ENCODE data around the gene ERCC2.

The ERCC2 gene

DNA sequence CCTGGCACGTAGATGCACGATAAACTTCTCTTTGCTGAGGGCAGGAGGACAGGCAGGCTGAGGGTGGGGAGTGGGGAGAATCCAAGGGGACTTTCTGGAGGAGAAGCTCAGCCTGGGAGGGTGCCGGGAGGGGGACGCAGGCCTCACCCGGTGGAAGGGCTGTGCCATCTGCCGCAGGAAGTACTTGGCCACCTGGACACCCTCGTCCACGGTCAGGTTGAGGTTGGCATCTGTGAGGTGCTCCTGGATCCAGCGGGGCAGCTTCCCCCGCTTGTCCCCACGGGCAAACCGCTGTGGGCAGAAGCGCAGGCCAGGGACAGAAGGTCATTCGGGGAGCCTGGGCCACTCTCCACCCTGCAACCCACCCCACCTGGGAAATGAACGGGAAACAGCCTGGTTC lies 18.3 kb downstream of the ERCC2 start:
- H3K4me3 ChIP-seq (replicated peaks; ENCODE audit: low read depth, low read length) = no peak overlapping the region
- TF ChIP-seq, protein P1, sequence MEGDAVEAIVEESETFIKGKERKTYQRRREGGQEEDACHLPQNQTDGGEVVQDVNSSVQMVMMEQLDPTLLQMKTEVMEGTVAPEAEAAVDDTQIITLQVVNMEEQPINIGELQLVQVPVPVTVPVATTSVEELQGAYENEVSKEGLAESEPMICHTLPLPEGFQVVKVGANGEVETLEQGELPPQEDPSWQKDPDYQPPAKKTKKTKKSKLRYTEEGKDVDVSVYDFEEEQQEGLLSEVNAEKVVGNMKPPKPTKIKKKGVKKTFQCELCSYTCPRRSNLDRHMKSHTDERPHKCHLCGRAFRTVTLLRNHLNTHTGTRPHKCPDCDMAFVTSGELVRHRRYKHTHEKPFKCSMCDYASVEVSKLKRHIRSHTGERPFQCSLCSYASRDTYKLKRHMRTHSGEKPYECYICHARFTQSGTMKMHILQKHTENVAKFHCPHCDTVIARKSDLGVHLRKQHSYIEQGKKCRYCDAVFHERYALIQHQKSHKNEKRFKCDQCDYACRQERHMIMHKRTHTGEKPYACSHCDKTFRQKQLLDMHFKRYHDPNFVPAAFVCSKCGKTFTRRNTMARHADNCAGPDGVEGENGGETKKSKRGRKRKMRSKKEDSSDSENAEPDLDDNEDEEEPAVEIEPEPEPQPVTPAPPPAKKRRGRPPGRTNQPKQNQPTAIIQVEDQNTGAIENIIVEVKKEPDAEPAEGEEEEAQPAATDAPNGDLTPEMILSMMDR (IDR thresholded peaks at IDR 0.05; ENCODE audit: low read depth, low read length, missing control alignments) = no peak
- DNase-seq (ENCODE audit: extremely low read depth, low read depth) = no peak

DNA sequence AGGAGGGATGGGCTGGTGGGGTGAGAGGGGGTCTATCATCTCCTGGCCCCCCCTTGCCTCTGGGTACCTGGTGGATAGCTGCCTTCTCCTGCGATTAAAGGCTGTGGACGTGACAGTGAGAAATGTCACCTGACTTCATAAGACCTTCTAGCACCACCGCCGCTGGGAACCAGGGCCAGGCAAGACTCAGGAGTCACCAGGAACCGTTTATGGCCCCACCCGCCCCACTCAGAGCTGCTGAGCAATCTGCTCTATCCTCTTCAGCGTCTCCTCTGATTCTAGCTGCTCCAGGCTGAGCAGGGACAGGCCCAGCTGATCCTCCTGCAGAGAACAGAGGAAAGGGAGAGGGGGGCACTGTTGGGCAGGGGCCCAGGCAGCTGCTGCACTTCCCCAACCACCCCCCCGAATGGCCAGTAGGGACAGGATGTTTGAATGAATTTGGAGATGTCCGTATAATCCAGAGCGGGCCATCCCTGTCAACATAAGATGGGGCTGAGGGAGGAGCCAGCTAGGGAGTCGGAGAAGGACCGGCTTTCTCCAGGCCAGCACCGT lies 18.9 kb downstream of the ERCC2 start:
- no peak overlapping the region for H3K4me3 ChIP-seq (replicated peaks; ENCODE audit: low read depth, low read length)
- no peak for DNase-seq (ENCODE audit: extremely low read depth, low read depth)
- TF ChIP-seq, protein P1 (IDR thresholded peaks at IDR 0.05; ENCODE audit: low read depth, low read length, missing control alignments) = no peak

DNA sequence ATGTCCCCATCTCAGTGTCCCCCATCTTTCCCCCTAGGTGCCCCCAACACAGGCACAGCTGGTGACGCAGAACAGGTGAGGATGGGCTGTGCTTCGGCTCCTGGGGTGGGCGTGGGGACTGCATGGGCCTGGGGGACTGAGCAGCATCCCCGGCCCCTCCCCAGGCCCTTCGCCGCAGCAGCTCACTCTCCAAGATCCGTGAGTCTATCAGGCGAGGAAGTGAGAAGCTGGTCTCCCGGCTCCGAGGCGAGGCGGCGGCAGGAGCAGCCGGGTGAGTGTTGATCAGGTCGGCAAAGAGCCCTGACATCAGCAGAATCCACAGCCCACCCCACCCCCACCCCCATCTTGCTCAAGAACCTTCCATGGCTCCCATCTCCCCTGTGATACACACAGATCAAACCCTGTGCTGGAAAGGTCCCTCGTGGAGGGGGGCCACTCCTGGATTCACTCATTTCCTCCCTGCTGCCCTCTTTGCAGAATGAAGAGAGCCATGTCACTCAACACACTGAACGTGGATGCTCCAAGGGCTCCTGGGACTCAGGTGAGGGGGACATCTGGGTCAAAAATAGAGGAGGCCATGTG lies 19.8 kb downstream of the ERCC2 start:
- no peak for DNase-seq (ENCODE audit: extremely low read depth, low read depth)
- no peak overlapping the region for H3K4me3 ChIP-seq (replicated peaks; ENCODE audit: low read depth, low read length)
- TF ChIP-seq, protein P1 (IDR thresholded peaks at IDR 0.05; ENCODE audit: low read depth, low read length, missing control alignments) = no peak

DNA sequence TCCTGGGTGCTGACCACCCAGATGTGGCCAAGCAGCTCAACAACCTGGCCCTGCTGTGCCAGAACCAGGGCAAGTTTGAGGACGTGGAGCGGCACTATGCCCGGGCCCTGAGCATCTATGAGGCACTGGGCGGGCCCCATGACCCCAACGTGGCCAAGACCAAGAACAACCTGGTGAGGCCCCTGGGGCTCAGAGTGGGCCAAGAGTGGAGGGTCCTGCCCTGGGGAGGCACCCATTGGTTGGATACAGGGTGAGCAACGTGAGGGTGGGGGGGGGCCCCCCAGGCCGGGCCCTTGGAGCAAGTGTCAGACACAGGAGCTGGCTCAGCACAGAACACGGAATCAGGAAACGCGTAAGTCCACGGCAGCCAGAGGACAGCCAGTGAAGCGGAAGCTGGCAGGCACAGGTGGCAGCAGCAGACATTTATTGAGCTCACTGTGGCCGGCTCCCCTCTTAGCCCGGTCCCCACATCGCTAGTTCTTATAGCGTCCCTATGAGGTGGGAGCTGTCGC lies 20.9 kb downstream of the ERCC2 start:
- DNase-seq (ENCODE audit: extremely low read depth, low read depth) = no peak
- H3K4me3 ChIP-seq (replicated peaks; ENCODE audit: low read depth, low read length) = no peak overlapping the region
- TF ChIP-seq, protein P1 (IDR thresholded peaks at IDR 0.05; ENCODE audit: low read depth, low read length, missing control alignments) = no peak

DNA sequence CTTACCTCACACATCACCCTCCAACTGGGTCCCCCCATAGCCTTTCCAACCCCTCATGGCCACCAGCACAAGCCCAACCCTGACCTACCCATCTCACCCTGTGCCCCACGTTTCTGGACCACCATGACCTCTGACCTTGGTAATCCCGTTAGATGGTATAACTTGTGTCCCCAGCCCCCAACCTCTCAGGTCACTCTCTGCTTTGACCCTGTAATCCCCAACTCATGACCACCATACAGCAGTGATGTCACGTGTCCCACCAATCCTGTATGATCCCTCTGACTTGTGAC lies 21.3 kb downstream of the ERCC2 start:
- DNase-seq (ENCODE audit: extremely low read depth, low read depth) = no peak
- no peak overlapping the region for H3K4me3 ChIP-seq (replicated peaks; ENCODE audit: low read depth, low read length)
- TF ChIP-seq, protein P1 (IDR thresholded peaks at IDR 0.05; ENCODE audit: low read depth, low read length, missing control alignments) = no peak

DNA sequence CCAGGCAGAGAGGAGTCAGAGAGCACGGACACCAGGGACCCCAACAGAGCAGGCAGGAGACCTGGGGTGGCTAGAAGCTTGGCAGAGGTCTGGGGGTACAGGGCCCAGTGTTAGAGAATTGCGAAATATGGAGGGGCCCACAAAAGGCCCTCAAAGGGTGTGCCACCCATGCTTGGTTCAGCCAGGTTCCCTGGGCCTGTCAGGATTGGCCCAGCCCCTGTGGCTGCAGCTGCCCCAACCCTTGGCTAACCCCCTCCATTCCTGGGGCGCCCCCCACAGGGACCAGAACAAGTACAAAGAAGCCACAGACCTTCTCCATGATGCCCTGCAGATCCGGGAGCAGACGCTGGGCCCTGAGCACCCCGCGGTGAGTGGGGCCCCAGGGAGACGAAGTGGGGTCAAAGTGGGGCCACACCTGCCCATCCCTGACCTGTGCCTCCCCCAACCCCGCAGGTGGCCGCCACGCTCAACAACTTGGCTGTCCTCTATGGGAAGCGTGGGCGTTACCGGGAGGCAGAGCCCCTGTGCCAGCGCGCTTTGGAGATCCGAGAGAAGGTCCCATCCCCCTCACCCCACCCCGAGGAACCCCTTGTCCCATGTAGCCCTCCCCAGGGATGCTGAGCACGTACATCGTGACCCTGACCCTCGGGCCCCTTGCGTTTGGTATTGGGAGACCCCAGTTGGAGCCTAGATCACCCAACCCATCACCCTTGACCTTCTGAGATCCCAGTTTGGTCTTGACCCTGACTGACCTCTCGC lies 21.8 kb downstream of the ERCC2 start:
- no peak overlapping the region for H3K4me3 ChIP-seq (replicated peaks; ENCODE audit: low read depth, low read length)
- TF ChIP-seq, protein P1 (IDR thresholded peaks at IDR 0.05; ENCODE audit: low read depth, low read length, missing control alignments) = no peak
- DNase-seq (ENCODE audit: extremely low read depth, low read depth) = no peak
